K562 treated with DMSO at 1 percent for 48 hours (cell line): Measurements from ENCODE around the gene GSTK1. TPM values are rescaled to one million over a fixed set of nuclear protein-coding genes. Genes with fewer than 3 reads are reported as not detected.

ENCODE experiments used
- total RNA-seq: library from RNA; unstranded; fragments of 300-600 nt; gene quantifications from 2 replicates; pipeline ENCODE4 v1.2.3, GENCODE V29; 2022; ENCODE audit warnings: low replicate concordance; ENCODE audit errors: extremely low read depth

GSTK1 gene
- total RNA-seq, result 397 TPM in 1 of 2 replicates, not detected in the other

DNA sequence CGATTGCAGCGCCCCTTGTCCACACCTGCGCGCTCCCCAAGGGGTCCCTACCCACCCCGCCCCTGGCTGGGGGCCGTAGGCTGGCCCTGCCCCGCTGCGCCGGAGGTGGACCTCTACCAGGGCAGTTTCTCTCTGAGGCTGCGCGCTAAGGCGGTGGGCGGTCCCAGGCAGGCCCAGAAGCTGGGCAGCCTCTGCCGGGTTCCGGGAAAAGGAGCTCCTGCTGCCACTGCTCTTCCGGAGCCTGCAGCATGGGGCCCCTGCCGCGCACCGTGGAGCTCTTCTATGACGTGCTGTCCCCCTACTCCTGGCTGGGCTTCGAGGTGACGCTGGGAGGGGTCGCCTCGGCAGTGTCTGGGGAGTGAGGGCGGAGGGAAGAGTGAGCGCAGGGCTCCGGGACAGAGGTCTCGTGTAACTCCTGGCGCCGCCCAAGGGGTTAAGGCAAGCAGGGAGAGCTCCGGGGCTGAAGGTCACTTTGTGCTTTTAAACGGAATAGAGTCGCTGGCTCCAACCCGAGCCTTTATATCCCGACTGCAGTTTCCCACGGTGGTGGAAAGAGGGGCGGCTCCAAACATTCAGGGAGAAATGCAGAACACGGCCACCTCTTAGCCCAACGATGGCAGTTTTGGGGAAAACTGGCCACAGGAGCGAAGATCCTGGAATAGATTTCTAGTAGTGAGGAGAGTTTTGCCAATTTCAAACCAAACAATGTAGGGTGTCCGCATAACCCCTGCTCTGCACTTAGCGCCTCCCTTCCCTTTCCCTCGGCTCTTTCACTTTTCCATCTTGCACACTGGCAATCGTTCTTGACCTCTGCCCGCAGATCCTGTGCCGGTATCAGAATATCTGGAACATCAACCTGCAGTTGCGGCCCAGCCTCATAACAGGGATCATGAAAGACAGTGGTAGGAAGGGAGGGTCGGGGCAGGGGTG lies at the start of gene GSTK1:
GSTK1 (plus strand) TSS at position 176 of the 930 bp plus-strand sequence; CDS start at position 249, 73 bp downstream.

DNA sequence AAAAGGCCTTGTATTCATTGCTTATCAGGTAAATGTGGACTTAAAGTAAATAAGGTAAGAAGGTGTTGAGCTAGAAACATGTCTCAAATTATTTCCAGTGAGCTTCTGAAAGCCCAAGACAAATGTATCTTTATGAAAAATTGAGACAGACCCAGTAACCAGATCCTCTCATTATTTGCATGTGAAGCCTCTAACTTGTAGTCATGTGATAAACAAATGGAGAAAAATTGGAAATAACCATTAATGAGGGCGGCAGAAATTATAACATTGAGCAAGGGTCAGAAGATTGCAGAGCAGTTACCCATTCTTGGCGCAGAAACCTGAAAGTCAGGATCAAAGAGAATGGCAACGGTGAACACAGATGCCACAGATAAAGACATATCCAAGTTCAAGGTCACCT lies 41.5 kb upstream of the GSTK1 start, which contains the start of gene TAS2R40:
TAS2R40 (plus strand) TSS at position 301 of the 400 bp plus-strand sequence; CDS start at position 343, 42 bp downstream.

DNA sequence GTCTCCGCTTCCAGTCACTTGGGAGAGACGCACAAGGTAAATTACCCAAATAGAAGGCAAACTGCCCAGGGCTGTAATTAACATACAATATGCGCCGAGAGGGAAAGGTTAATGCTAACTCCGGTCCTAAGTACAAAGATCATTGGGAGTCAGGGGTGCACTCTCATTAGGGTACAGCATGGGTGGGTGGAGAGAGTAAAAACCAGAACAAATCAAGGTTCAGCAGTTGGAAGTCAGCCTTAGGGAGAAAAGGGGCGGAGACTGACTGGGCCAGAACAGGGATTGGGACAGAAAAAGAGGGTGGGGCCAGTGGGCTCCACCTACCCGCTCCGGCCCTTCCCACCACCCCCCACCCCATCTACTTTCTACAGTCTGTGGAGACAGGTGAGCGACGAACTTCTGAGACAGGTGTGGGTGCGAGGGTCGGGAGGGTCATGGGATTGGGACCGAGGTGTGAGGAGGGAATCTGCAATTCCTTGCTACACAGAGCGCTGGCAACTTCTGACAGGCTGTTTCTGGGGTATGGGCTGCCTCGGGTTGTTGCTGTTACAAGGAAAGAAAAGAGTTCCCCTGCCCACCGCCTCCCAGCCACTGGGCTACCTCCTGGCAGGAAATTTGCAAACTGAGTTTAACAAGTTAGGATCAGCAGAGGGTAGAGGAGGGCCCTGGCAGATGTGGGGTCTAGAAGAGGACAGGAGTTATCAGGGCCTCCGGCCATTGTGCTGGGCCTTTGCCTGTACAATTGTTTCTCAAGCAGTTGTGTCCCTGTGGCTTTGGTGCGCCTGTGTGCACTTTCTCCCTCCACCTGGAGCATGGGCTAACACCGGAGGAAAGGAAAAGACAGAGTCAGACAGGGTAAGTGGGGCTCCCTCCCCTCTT lies 21.6 kb downstream of the GSTK1 start, which contains the start of gene TMEM139:
TMEM139 (plus strand) TSS at position 368 of the 879 bp plus-strand sequence. CDS start 1,000 bp downstream, outside the sequence.

DNA sequence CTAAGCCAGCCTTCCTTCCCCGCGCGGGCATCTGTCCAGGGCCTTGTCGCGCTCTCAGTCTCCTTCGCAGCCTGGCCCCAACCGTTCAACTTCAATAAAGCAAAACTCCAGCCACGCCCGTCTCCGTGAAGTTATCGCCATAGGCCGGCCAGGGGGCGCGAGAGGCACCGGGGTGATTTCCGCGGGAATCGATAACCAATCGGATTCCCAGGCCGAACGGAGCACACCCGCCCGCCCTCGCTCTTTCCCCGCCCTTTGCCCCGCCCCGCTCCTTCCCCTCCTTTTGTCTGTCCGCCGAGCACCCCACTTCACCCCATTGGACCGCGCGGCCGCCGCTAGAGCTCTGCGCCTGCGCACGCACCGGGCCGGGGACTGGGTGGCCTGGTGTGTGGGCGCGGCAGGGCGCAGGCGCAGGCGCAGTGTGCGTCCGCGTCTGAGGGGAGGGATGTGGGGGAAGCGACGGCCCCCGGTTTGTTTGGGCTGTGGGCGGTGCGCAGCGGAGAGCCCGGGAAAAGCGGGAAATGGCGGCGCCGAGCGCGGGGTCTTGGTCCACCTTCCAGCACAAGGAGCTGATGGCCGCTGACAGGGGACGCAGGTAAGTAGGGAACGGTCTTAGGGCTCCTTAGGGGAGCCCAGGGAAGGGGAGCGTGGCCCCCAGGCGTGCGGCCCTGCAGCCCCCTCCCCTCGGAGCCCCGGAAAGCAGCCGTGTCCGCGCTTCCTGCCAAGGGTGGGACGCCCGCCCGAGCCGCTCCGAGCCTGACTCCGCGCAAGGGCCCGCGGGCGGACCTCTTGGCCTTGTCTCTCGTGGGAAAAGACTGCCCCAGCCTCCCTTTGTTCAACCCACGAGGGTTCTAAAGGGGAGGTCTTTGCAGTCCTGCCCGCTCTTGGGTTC lies 24.9 kb downstream of the GSTK1 start, which contains the start of gene CASP2:
CASP2 (plus strand) TSS at position 417 of the 892 bp plus-strand sequence; CDS start at position 522, 105 bp downstream.

DNA sequence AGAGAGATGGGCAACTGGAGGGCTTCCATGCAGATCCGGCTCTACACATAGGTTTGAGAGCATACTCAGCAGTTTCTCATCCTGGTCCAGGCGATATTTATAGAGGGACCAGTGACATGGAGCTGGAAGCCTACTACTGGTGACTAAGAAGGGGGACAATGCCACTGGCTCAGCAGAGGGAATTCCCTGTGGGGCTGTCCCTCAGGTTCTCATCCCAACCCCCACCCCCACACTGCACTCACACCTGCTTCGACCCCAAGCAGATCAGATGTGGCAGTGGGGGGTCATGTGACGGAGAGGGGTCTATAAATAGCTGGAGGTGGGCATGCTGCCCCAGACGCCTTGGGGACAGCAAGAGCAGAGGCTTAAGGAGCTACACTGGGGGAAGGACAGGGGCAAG lies 52.5 kb downstream of the GSTK1 start, which contains the start of gene CLCN1:
CLCN1 (plus strand) TSS at position 336 of the 400 bp plus-strand sequence. CDS start 102 bp downstream, outside the sequence.

Other genes starting within 250 kb of the GSTK1 start
- not detected in 2 replicates for gene OR9A2, start 236.3 kb upstream of the GSTK1 start, total RNA-seq
- not detected in 2 replicates for gene OR6V1, start 211.1 kb upstream of the GSTK1 start, total RNA-seq
- gene PIP, start 131.4 kb upstream of the GSTK1 start, total RNA-seq, result not detected in 2 replicates
- gene TAS2R39, start 80.0 kb upstream of the GSTK1 start, total RNA-seq, result not detected in 2 replicates
- not detected in 2 replicates for gene TAS2R40, start 41.4 kb upstream of the GSTK1 start, total RNA-seq
- not detected in 2 replicates for gene TMEM139, start 21.5 kb downstream of the GSTK1 start, total RNA-seq
- not detected in 2 replicates for gene CASP2, start 24.9 kb downstream of the GSTK1 start, total RNA-seq
- not detected in 2 replicates for gene CLCN1, start 52.7 kb downstream of the GSTK1 start, total RNA-seq
- not detected in 2 replicates for gene FAM131B, start 99.3 kb downstream of the GSTK1 start, total RNA-seq
- not detected in 2 replicates for gene ZYX, start 117.9 kb downstream of the GSTK1 start, total RNA-seq
- gene EPHA1, start 145.4 kb downstream of the GSTK1 start, total RNA-seq, result not detected in 2 replicates
- not detected in 2 replicates for gene TAS2R60, start 180.0 kb downstream of the GSTK1 start, total RNA-seq
- not detected in 2 replicates for gene TAS2R41, start 214.4 kb downstream of the GSTK1 start, total RNA-seq